Occipital lobe (tissue), 2 donors: Measurements from ENCODE around the gene STX11. TPM values are rescaled to one million over a fixed set of nuclear protein-coding genes. Genes with fewer than 3 reads are reported as not detected.

Experiments
- DNase-seq: peaks from one replicate; lab custom pipeline; 2025; lab: John Stamatoyannopoulos, UW
- total RNA-seq: library from RNA; depleted of rRNA; stranded (reverse); fragments of >200 nt; gene quantifications from one replicate; pipeline ENCODE4 v1.2.3, GENCODE V29; 2014

The STX11 gene
- total RNA-seq, 1 donor from 2014 or later = 0.78 TPM

GRCh38 chr6:144141470-144141869 lies 8.8 kb upstream of the STX11 start:
- DNase-seq = no peak

GRCh38 chr6:144143106-144143505 lies 7.2 kb upstream of the STX11 start:
- no peak for DNase-seq

DNA sequence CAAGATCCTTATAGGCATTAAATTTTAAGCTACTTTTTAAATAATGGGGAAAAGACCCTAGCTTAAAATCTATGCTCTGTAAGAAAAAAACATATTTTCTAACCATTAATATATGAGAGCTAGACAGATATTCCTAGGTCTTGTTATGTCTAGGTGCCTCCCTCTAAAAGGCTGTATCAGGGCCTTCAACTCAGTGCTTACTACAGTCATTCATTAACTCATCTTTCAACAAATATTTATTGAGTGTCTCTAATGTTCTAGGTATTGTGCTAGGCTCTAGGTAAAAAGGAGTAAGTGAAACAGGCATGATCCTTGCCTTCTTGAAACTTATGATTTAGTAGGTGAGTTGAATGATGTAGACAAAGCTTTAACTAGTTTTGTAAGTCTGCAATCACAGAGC lies 6.4 kb upstream of the STX11 start:
- DNase-seq = no peak

- DNase-seq = no peak
Observed at GRCh38 chr6:144144996-144145395, 5.3 kb upstream of the STX11 start.

DNA sequence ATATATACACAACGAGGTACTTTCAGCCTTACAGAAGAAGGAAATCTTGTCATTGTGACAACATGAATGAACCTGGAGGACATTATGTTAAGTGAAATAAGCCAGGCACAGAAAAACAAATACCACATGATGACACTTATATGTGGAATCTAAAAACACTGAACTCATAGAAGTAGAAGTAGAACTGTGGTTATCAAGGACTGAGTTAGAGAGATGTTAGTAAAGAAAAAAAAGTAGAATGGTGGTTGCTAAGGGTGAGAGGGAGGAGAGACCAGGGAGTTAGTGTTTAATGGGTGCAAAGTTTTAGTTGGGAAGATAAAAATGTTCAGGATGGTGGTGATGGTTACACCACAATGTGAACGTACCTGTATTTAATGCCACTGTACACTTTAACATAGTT lies 4.8 kb upstream of the STX11 start:
- no peak for DNase-seq

DNA sequence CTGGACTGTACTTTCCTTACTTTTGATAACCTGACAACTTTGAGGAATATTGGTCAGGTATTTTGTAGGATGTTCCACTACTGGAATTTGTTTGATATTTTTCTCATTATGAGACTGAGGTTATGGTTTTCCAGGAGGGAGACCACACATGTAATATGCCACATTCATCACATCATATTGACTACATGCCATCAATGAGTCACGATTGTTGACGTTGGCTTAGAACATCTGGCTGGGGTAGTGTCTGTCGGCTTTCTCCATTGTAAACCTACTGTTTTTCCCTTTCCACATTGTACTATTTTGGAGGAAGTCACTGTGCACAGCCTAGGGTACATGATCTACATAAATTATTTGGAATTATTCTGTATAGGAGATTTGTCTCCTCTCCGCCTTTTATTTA lies 1.4 kb upstream of the STX11 start:
- DNase-seq = no peak

DNA sequence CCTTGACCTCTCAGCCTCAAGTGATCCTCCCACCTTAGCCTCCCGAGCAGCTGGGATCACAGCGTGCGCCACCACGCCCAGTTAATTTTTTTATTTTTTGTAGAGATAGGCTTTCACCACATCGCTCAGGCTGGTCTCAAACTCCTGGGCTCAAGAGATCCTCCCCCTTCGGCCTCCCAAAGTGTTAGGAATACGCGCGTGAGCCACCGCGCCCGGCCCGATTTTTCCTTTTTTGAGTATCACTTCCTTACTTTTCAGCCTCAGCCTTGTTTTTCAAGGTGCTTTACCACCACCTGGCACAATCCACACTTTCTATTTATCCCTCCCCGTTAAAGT lies 791 bp upstream of the STX11 start:
- DNase-seq = no peak

DNA sequence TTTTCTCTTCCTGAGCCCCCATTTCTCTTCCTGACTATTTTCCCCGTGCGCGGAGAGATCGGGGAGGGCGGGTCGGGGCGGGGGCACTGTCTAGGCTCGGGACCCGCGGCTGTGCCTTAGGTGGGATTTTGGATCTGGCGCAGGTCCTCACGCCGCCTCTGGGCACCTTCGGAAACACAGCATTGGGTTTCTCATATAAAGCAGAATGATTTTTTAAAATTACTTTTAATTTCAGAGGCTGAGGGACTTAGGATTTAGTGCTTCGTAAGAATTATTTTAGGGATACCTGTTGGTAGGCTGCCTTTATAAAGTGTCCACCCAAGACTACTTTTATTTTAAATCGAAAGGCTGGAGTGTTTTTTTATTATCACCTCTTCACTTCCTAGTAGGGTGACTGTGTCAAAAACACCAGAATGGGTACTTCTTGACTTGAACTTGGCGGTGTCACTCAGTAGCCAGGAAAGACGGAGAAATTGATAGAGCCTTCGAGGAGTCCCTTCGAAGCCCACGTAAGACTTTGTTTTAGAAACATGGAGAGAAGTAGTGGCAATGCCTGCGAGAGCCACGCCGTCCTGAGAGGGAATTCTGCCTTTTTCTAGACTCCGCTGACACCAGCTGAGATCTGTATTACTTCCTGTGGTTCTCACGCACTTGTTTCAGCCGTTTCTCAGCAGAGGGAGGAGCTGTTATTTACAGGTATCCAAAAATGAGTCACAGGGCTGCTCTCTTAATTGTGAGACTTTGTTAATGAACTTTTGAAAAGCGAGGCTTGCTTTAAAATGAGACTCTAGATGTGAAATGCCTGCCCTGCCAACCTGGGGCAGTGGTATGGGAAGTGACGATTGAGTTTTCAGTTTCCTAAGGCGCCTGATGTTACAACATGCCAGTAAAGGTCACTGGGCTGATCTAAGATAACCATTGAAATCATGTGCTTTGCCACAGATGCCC lies 667 bp downstream of the STX11 start:
- no peak for DNase-seq

DNA sequence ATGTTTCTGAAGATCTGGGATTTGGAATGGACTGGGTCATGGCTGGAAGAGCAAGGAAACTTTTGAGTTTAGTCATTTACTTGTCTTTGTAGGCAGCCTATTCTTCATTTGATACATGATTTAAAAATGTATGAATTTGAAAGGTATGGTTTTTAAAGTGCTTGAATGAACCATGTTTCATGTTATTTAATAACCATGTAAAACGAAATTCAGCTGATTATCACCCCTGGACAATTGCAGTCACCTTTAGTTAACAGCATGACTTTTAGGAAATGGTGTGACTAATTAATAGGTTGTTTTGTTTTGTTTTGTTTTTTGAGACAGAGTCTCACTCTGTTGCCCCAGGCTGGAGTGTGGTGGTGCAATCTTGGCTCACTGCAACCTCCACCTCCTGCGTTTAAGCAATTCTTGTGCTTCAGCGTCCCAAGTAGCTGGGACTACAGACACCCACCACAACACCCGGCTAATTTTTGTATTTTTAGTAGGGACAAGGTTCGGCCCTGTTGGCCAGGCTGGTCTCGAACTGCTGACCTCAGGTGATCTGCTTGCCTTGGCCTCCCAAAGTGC lies 2.1 kb downstream of the STX11 start:
- DNase-seq = no peak

- no peak for DNase-seq
Observed at GRCh38 chr6:144153260-144153659, 2.9 kb downstream of the STX11 start.

GRCh38 chr6:144153971-144154370 lies 3.7 kb downstream of the STX11 start:
- DNase-seq = no peak

GRCh38 chr6:144155529-144155928 lies 5.2 kb downstream of the STX11 start:
- no peak for DNase-seq

DNA sequence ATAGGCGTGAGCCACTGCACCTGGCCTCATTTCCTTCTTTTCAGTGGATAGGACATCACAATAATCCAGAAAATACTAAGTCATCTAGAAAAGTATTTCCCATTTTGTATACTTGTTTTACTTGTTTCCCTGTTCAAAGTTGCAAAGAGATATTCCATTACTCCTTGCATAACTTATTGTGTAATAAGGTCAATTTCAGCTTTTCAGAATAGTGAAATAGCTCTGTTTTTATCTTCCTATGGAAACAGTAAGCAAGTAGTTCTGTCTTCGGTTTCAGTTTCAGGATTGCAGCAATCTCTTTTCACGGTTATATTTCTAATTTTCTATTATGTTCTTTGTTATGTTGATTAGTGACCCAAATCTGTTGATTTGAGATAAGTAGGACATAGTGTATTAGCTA lies 6.0 kb downstream of the STX11 start:
- no peak for DNase-seq

- no peak for DNase-seq
Observed at GRCh38 chr6:144156991-144157390, 6.7 kb downstream of the STX11 start.

DNA sequence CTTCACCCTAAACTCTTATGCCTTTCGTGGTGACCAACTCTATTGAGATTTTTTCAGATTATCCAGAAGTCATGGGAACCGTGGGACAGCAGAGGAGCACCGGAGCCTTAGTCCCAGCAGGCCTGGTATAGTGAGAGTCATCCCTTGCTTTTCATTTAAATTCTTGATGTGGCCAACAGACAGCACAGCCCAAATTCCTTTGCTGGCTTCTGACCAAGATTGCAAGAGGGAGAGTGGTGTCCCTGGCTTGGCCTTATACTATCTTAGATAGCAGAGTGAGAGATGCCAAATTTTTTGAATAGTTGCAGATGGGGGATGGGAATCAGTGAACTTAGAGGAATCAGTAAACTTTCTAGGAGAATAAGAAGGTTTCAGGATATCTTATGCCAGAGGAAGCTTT lies 7.8 kb downstream of the STX11 start:
- no peak for DNase-seq

- DNase-seq = no peak
Observed at GRCh38 chr6:144159223-144159622, 8.9 kb downstream of the STX11 start.

GRCh38 chr6:144159742-144160141 lies 9.4 kb downstream of the STX11 start:
- no peak for DNase-seq

- DNase-seq = no peak
Observed at GRCh38 chr6:144160431-144161005, 10.2 kb downstream of the STX11 start.

DNA sequence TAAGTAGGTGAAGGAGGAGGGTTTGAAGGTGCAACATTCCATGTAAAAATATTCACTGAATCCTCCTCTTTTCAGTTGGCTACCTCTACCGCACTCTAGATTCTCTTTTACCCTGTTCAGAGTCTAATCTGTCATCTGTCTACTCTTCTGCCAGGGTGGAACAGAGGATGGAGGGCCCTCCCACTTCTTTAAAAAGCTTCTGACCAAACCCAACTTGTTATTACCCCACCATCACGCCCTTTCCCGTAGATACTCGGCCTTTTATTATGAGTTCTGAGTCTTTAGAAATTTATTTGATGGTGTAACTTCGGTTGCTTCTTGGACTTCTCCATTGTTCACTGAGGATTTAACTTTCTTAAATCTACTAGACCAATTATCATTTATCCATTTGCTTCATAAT lies 11.7 kb downstream of the STX11 start:
- no peak for DNase-seq

GRCh38 chr6:144162977-144163376 lies 12.7 kb downstream of the STX11 start:
- DNase-seq = no peak

GRCh38 chr6:144165784-144166183 lies 15.5 kb downstream of the STX11 start:
- no peak for DNase-seq

- no peak for DNase-seq
Observed at GRCh38 chr6:144170044-144170443, 19.7 kb downstream of the STX11 start.

DNA sequence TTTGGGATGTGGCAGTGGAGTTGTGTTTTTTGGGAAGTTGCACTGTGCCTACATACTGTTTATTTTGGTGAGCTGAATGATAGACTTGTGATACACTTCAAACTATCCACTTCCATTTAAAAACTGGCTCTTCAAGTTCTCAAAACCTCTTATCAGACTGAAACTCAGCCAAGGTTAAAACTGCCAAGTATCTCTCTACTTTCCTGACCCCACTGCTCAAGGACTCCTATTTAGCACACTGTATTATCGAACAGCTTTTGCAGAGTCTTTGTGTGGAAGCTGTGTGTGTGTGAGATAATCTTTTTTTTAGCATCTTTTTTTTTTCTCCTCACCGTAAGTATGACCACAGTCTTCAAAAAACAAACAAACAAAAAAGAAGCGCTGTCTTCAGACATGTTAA lies 21.1 kb downstream of the STX11 start:
- no peak for DNase-seq
